HCT116 (cell line): ENCODE data around the gene OSBPL5. TPM values are rescaled to one million over a fixed set of nuclear protein-coding genes. Genes with fewer than 3 reads are reported as not detected.

Source experiments
- ATAC-seq: fragments of 200-7000 bp; cut with Tn5 transposase; 2 replicates; pipeline ENCODE4 v1.9.1; 2020; ENCODE audit warnings: mild to moderate bottlenecking, moderate library complexity
- BruUV-seq: library from RNA; stranded (reverse); fragments of 400-500 nt; replicated peaks from 2 replicates; lab custom pipeline; 2021; lab: Mats Ljungman, UMichigan
- CTCF ChIA-PET: fragments of 300-600 bp; sonication (Branson Sonifier 250); formaldehyde crosslinking; loops from one replicate; lab custom pipeline; 2021; ENCODE audit warnings: antibody characterized with exemption; lab: Charles Lee
- POLR2A ChIA-PET: fragments of 300-600, 350-600 bp; sonication (Branson Sonifier 250); formaldehyde crosslinking; loops from one replicate; lab custom pipeline; 2021; ENCODE audit warnings: antibody characterized with exemption; lab: Charles Lee
- RAD21 ChIA-PET, 2 experiments: fragments of 300-600 bp; sonication (Branson Sonifier 250); formaldehyde crosslinking; loops; one replicate each; lab custom pipeline; 2023; ENCODE audit warnings: low total read pairs in 2 of 2; ENCODE audit not compliant: uncharacterized antibody in 2 of 2, unreplicated experiment in 2 of 2, low non-redundant PET in 1 of 2; lab: Charles Lee
- DNase-seq: peaks from one replicate; pipeline ENCODE4 v3.0.0-alpha.2; 2010; ENCODE audit warnings: low read depth, low spot score
- H2AFZ ChIP-seq: fragments of 200-600 bp; shearing (Covaris generic), sonication (generic); 2 replicates; pipeline ENCODE4 v1.6.1; 2017; ENCODE audit warnings: low read depth, mixed run types, mixed read lengths, antibody characterized with exemption, low read length; ENCODE audit not compliant: poor library complexity, severe bottlenecking
- H3K27ac ChIP-seq: 2 replicates; pipeline ENCODE4 v1.5.1; 2012; ENCODE audit warnings: low read depth, low read length
- H3K27me3 ChIP-seq: fragments of 200-600 bp; sonication (generic); 2 replicates; pipeline ENCODE4 v1.6.1; 2016; ENCODE audit warnings: mixed run types, low read length, mixed read lengths; ENCODE audit not compliant: insufficient read depth
- H3K36me3 ChIP-seq, 2 experiments: fragments of 200-500 bp in 1 of 2; fragments of 200-600 bp in 1 of 2; sonication (Bioruptor generic) in 1 of 2; sonication (generic) in 1 of 2; 2 replicates each; pipeline versions ENCODE4 v1.5.1 to v1.6.1; 2014 to 2016; ENCODE audit warnings: low read length in 2 of 2, inconsistent platforms in 1 of 2, mixed read lengths in 1 of 2, mixed run types in 1 of 2; ENCODE audit not compliant: insufficient read depth in 2 of 2, control insufficient read depth in 1 of 2
- H3K4me1 ChIP-seq, 2 experiments: fragments of 200-600 bp in 1 of 2; sonication (generic) in 1 of 2; 2 replicates each; pipeline versions ENCODE4 v1.5.1 to v1.6.1; 2012 to 2017; ENCODE audit warnings: low read length in 2 of 2, inconsistent platforms in 1 of 2, mild to moderate bottlenecking in 1 of 2, mixed read lengths in 1 of 2, mixed run types in 1 of 2, moderate library complexity in 1 of 2; ENCODE audit not compliant: insufficient read depth in 2 of 2, control insufficient read depth in 1 of 2
- H3K4me2 ChIP-seq: fragments of 200-600 bp; sonication (generic); 2 replicates; pipeline ENCODE4 v1.6.1; 2017; ENCODE audit warnings: mixed run types, low read length, mixed read lengths
- H3K4me3 ChIP-seq, 2 experiments: fragments of 200-600 bp in 1 of 2; sonication (generic) in 1 of 2; replicated peaks in 1 of 2; 2 replicates each; pipeline ENCODE4 v1.5.1; 2011 to 2016; ENCODE audit warnings: low read length in 2 of 2, control low read depth in 1 of 2, low read depth in 1 of 2, mild to moderate bottlenecking in 1 of 2, mixed read lengths in 1 of 2, mixed run types in 1 of 2
- H3K79me2 ChIP-seq: fragments of 200-600 bp; sonication (generic); 2 replicates; pipeline ENCODE4 v1.6.1; 2017; ENCODE audit warnings: mild to moderate bottlenecking, mixed run types, low read length, moderate library complexity, mixed read lengths; ENCODE audit not compliant: insufficient read depth
- H3K9ac ChIP-seq: fragments of 200-600 bp; sonication (generic); 2 replicates; pipeline ENCODE4 v1.6.1; 2016; ENCODE audit warnings: low read length, mixed read lengths
- H3K9me2 ChIP-seq: fragments of 200-600 bp; sonication (generic), shearing (Covaris generic); 2 replicates; pipeline ENCODE4 v1.6.1; 2017; ENCODE audit warnings: mixed run types, mild to moderate bottlenecking, moderate library complexity; ENCODE audit not compliant: insufficient read depth
- H3K9me3 ChIP-seq, 2 experiments: fragments of 200-500 bp in 1 of 2; fragments of 200-600 bp in 1 of 2; sonication (Bioruptor generic) in 1 of 2; sonication (generic) in 1 of 2; 2 replicates each; pipeline ENCODE4 v1.6.1; 2014 to 2017; ENCODE audit warnings: low read length in 2 of 2, mixed read lengths in 2 of 2, inconsistent platforms in 1 of 2, low read depth in 1 of 2, mild to moderate bottlenecking in 1 of 2, mixed run types in 1 of 2, moderate library complexity in 1 of 2; ENCODE audit not compliant: control insufficient read depth in 1 of 2, insufficient read depth in 1 of 2
- H4K20me1 ChIP-seq: fragments of 200-600 bp; sonication (generic), shearing (Covaris generic); 2 replicates; pipeline ENCODE4 v1.6.1; 2017; ENCODE audit warnings: mixed run types, mild to moderate bottlenecking, moderate library complexity; ENCODE audit not compliant: insufficient read depth
- CBX3 ChIP-seq: IDR thresholded peaks from 2 replicates; pipeline ENCODE4 v1.6.1; 2012; ENCODE audit warnings: low read depth
- FOSL1 ChIP-seq: IDR thresholded peaks from 2 replicates; pipeline ENCODE4 v1.6.1; 2012; ENCODE audit warnings: low read depth
- JUND ChIP-seq: IDR thresholded peaks from 2 replicates; pipeline ENCODE4 v1.6.1; 2012
- POLR2A ChIP-seq: IDR thresholded peaks from 2 replicates; pipeline ENCODE4 v1.7.0; 2011; ENCODE audit warnings: borderline replicate concordance; ENCODE audit not compliant: insufficient read depth, insufficient read length; ENCODE audit errors: extremely low read depth
- RAD21 ChIP-seq: IDR thresholded peaks from 2 replicates; pipeline ENCODE4 v1.6.1; 2012; ENCODE audit warnings: low read depth, mild to moderate bottlenecking
- SIN3A ChIP-seq: IDR thresholded peaks from 2 replicates; pipeline ENCODE4 v1.6.1; 2012; ENCODE audit warnings: low read depth
- TCF7L2 ChIP-seq: IDR thresholded peaks from 2 replicates; pipeline ENCODE4 v1.7.0; 2011; ENCODE audit warnings: borderline replicate concordance, inconsistent platforms; ENCODE audit not compliant: insufficient read depth, insufficient read length; ENCODE audit errors: extremely low read depth
- YY1 ChIP-seq: IDR thresholded peaks from 2 replicates; pipeline ENCODE4 v1.6.1; 2011; ENCODE audit warnings: low read length, low read depth, moderate library complexity, mild to moderate bottlenecking; ENCODE audit not compliant: insufficient replicate concordance; ENCODE audit errors: extremely low read depth
- intact Hi-C: fragments of 100-400 bp; cut with micrococcal nuclease; formaldehyde crosslinking; loops from 2 replicates; pipeline ENCODE4 v1.10.0; 2022
- total RNA-seq: library from RNA; stranded (reverse); gene quantifications from one replicate; pipeline ENCODE4 v1.2.1, GENCODE V29; 2021; ENCODE audit not compliant: unreplicated experiment
- TF ChIP-seq, protein P1 (sequence below), 3 experiments: fragments of 200-600 bp in 1 of 3; sonication (generic) in 1 of 3; IDR thresholded peaks in 2 of 3; conservative IDR thresholded peaks in 1 of 3; 2 replicates each; pipeline ENCODE4 v1.5.1; 2012 to 2017; ENCODE audit warnings: low read depth in 2 of 3, low read length in 2 of 3, antibody characterized with exemption in 1 of 3, borderline replicate concordance in 1 of 3, control low read depth in 1 of 3, mild to moderate bottlenecking in 1 of 3, mixed read lengths in 1 of 3, mixed run types in 1 of 3, moderate library complexity in 1 of 3; ENCODE audit not compliant: insufficient read depth in 1 of 3

OSBPL5 gene
- total RNA-seq, 1 experiment from 2014 or later = 44.2 TPM

DNA sequence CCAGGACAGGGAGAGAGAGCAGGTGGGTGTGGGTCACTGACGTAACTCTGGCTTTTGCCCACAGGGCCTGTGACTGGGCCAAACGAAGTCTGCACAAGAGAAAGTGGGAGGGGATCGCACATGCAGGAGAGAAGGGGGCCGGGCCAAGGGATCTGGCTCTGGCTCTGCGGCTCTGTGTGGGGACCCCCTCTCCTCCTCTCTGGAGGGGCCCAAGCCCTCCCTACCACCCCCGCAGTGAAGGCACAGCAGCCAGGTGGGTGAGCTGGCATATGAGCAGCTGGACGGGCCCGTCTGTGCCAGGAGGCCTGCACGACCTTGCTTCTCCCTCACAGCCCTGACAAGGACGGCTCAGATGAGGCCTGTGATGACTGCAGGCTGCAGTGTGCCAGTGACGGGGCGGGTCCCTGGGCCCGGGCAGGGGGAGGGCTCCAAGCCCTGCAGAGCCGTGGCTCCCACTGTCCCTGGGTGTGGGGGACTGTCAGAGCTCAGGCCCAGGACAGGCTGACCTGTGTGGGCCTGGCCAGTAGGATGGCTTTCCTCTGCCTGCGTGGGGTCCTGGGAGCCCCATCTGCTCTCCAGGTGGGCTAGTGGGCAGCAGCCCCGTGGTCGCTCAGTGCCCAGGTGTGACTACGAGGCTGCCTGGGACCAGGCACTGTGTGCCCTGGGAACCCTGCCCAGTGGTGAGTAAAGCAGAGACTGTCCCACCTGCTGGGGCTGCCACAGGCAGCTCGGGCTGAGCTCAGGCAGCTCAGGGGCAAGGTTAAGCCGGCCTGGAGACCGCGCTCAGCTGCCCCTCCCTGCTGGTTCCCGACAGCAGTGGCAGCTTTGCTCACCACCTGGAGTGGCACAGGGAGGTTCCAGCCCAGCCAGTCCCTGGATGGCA is 31.3 kb upstream of the OSBPL5 start:
- Histone ChIP-seq H3K36me3 (no peaks in the 10 kb centered on the region), H3K4me3 (no peak overlapping the region), H3K9ac (no peak overlapping the region), H3K27me3 (peaks cover 8% of the 10 kb centered on the region; the same call in 1 of the 2 replicates), H2AFZ (no peak overlapping the region), H3K9me3 (no peaks in the 10 kb centered on the region), H3K4me2 (no peak overlapping the region), H3K27ac (no peak overlapping the region), H3K79me2 (no peaks in the 10 kb centered on the region), H3K9me2 (no peaks in the 10 kb centered on the region), H3K4me1 (no peaks in the 10 kb centered on the region), H4K20me1 (no peaks in the 10 kb centered on the region)
- TF ChIP-seq JUND (no peak), CBX3 (no peak), YY1 (no peak)
- intact Hi-C loops = no loop called here
- ChIA-PET CTCF (interaction anchor here (0.9 kb wide), 1 partner anchor 27 kb away, joined by 3 read pairs; no protein-coding TSS in a partner anchor), POLR2A (no interaction called here), RAD21 (no interaction called here)
- BruUV-seq = no TSS peak
- DNase-seq (no peak), ATAC-seq (no peak)

DNA sequence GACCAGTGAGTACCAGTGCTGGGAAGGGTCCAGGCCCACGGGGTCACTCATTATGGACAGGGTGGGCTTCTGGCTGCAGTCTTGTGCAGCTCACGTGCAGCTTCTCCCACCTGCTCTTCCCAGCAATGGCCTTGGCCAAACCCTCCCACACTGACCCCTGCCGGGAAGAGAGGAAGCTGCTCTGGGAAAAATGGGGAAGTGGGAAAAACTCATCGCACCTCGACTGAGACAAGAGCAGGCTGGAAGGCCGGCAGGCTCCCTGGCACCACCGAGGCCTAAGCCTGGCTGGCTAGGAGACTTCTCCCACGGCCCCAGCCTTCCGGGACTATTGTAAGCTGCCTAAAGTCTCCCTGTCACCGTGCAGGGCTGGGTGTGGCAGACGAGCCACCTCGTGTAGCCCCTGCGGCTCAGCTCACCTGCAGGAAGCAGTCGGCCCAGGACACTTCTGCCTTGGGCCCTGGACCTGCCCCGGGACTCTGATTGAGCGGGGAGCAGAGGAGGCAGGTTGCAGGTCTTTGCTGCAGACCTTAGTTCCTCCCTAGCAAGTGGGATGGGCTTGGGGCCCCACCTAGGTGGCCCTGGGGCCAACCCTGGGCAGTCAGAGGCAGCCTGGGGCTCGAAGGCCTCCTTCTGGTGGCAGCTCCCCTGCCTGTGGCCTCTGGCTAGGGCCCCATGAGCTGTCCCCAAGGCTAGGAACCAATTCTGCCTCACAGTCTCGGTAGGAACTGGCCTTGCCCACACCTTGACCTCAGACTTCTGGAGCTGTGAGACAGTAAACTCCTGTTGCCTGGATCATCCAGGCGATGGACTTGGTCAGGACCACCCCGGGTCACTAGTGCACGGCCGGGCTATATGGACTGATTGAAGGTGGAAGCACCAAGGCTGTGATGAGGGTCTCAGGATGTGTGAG is 30.4 kb upstream of the OSBPL5 start:
- no peak overlapping the region for H3K4me3 ChIP-seq
- ChIA-PET CTCF (interaction anchor here (0.7 to 1.2 kb wide), 8 partner anchors 10 to 661 kb away, joined by 3 to 5 read pairs (median 3); no protein-coding TSS in a partner anchor), POLR2A (no interaction called here), RAD21 (no interaction called here)
- no peaks in the 10 kb centered on the region for H3K36me3 ChIP-seq
- no peak overlapping the region for H3K27ac ChIP-seq
- intact Hi-C loops = no loop called here
- no peak overlapping the region for H3K9ac ChIP-seq
- H3K9me3 ChIP-seq = no peaks in the 10 kb centered on the region
- H3K9me2 ChIP-seq = no peaks in the 10 kb centered on the region
- peak; percentile 6 for DNase-seq
- peaks cover 1% of the 10 kb centered on the region; the same call in 1 of the 2 replicates for H3K27me3 ChIP-seq
- TF ChIP-seq POLR2A = no peak
- TF ChIP-seq TCF7L2 = no peak
- TF ChIP-seq SIN3A = no peak
- TF ChIP-seq FOSL1 = no peak
- TF ChIP-seq, protein P1, sequence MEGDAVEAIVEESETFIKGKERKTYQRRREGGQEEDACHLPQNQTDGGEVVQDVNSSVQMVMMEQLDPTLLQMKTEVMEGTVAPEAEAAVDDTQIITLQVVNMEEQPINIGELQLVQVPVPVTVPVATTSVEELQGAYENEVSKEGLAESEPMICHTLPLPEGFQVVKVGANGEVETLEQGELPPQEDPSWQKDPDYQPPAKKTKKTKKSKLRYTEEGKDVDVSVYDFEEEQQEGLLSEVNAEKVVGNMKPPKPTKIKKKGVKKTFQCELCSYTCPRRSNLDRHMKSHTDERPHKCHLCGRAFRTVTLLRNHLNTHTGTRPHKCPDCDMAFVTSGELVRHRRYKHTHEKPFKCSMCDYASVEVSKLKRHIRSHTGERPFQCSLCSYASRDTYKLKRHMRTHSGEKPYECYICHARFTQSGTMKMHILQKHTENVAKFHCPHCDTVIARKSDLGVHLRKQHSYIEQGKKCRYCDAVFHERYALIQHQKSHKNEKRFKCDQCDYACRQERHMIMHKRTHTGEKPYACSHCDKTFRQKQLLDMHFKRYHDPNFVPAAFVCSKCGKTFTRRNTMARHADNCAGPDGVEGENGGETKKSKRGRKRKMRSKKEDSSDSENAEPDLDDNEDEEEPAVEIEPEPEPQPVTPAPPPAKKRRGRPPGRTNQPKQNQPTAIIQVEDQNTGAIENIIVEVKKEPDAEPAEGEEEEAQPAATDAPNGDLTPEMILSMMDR (IDR thresholded peaks at IDR 0.05 in 2 of 3, conservative IDR thresholded peaks at IDR 0.05 in 1 of 3; ENCODE audit: borderline replicate concordance in 1 of 3, insufficient read depth in 1 of 3, low read depth in 2 of 3, low read length in 2 of 3) = peak; percentile 56 to 75 (median 70); a peak in 5 of 6 replicates
- TF ChIP-seq JUND = no peak
- TF ChIP-seq RAD21 = peak; percentile 62
- no peaks in the 10 kb centered on the region for H4K20me1 ChIP-seq
- H3K4me2 ChIP-seq = no peak overlapping the region
- no peaks in the 10 kb centered on the region for H3K4me1 ChIP-seq
- BruUV-seq = no TSS peak
- H2AFZ ChIP-seq = no peak overlapping the region
- peak; percentile 88 for ATAC-seq
- H3K79me2 ChIP-seq = no peaks in the 10 kb centered on the region
